ENCODE results near the gene PRKD1.

- TF ChIP-seq JUND (IDR thresholded peaks at IDR 0.05; ENCODE audit: low read depth, low read length) (no peak), RCOR1 (conservative IDR thresholded peaks at IDR 0.05; ENCODE audit: low read depth, low read length) (no peak), TCF12 (IDR thresholded peaks at IDR 0.05; ENCODE audit: low read depth, low read length) (no peak), POLR2AphosphoS2 (IDR thresholded peaks at IDR 0.05; ENCODE audit: low read depth, low read length) (no peak), POLR2AphosphoS5 (IDR thresholded peaks at IDR 0.05; ENCODE audit: low read length) (no peak), SP1 (IDR thresholded peaks at IDR 0.05; ENCODE audit: low read depth, low read length) (no peak)
- TF ChIP-seq, protein P1, sequence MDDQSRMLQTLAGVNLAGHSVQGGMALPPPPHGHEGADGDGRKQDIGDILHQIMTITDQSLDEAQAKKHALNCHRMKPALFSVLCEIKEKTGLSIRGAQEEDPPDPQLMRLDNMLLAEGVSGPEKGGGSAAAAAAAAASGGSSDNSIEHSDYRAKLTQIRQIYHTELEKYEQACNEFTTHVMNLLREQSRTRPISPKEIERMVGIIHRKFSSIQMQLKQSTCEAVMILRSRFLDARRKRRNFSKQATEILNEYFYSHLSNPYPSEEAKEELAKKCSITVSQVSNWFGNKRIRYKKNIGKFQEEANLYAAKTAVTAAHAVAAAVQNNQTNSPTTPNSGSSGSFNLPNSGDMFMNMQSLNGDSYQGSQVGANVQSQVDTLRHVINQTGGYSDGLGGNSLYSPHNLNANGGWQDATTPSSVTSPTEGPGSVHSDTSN (IDR thresholded peaks at IDR 0.05; ENCODE audit: insufficient replicate concordance, low read depth, low read length) = no peak
- TF ChIP-seq, protein P2, sequence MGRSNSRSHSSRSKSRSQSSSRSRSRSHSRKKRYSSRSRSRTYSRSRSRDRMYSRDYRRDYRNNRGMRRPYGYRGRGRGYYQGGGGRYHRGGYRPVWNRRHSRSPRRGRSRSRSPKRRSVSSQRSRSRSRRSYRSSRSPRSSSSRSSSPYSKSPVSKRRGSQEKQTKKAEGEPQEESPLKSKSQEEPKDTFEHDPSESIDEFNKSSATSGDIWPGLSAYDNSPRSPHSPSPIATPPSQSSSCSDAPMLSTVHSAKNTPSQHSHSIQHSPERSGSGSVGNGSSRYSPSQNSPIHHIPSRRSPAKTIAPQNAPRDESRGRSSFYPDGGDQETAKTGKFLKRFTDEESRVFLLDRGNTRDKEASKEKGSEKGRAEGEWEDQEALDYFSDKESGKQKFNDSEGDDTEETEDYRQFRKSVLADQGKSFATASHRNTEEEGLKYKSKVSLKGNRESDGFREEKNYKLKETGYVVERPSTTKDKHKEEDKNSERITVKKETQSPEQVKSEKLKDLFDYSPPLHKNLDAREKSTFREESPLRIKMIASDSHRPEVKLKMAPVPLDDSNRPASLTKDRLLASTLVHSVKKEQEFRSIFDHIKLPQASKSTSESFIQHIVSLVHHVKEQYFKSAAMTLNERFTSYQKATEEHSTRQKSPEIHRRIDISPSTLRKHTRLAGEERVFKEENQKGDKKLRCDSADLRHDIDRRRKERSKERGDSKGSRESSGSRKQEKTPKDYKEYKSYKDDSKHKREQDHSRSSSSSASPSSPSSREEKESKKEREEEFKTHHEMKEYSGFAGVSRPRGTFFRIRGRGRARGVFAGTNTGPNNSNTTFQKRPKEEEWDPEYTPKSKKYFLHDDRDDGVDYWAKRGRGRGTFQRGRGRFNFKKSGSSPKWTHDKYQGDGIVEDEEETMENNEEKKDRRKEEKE (IDR thresholded peaks at IDR 0.05) = no peak
Measured at GRCh38 chr14:29566194-29566593, 361.5 kb downstream of the PRKD1 start.
